GM19468 (cell line): ENCODE results near the gene TMEM63A.
"Not testable (repeated sequence)": the region's sequence is repeated elsewhere in the genome, so short reads cannot be mapped to it uniquely, and the experiment has no call there.

Experiments
- ATAC-seq: cut with Tn5 transposase; IDR thresholded peaks from one replicate; pipeline ENCODE4 v1.9.1; 2021; ENCODE audit warnings: mild to moderate bottlenecking, moderate library complexity, moderate number of reproducible peaks; ENCODE audit not compliant: unreplicated experiment; ENCODE audit errors: extremely low read depth

TMEM63A gene

GRCh38 chr1:225848030-225848955, 33.9 kb downstream of the TMEM63A start:
- ATAC-seq: peak; percentile 39

- ATAC-seq: no peak
These were observed 34.6 kb downstream of the TMEM63A start for GRCh38 chr1:225847610-225848009.

DNA sequence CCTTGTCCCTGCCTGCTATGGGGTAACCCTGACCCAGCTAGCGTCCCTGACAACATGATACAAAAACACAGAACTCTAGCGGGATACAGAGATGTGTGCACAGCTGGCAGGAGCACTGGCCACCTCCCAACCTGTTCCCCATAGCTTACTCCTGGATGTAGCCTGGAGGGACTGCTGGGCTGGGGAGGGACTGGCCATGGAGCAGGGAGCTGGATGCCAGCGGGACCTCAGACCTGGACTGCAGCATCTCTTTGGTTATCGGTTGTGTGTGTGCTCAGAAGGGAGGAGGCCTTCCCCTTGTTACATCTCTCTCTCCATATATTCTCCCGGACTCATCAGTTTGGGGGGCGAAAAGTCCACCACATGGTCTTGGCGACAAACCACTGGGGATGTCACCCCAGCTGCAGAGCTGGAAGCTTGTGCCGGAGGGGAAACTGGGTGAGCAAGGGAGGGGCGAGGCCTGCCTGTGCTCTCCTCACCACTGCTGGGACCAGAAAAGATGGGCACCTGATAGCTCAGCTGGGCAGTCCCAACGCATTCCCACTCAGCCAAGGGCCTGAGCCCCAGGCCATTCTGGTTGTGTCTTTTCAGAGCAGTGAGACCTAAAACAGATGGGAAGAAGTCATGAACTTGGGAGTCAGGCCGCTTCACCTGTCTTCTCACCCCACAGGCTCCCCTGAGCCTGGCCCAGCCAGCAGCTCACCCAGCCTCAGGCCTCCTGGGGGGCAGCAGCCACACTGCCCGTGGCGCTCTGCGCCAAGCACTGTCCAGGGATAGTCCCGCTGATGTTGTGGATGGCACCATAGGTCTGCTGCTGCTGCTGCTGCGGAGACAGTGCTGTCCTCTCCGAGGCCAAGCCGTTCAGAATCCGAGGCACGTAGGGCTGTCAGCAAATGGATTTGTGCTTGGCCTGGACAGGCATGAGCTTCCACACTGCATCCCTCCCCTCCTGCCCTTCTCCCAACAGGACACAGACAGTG, 35.6 kb downstream of the TMEM63A start:
- ATAC-seq: no peak

DNA sequence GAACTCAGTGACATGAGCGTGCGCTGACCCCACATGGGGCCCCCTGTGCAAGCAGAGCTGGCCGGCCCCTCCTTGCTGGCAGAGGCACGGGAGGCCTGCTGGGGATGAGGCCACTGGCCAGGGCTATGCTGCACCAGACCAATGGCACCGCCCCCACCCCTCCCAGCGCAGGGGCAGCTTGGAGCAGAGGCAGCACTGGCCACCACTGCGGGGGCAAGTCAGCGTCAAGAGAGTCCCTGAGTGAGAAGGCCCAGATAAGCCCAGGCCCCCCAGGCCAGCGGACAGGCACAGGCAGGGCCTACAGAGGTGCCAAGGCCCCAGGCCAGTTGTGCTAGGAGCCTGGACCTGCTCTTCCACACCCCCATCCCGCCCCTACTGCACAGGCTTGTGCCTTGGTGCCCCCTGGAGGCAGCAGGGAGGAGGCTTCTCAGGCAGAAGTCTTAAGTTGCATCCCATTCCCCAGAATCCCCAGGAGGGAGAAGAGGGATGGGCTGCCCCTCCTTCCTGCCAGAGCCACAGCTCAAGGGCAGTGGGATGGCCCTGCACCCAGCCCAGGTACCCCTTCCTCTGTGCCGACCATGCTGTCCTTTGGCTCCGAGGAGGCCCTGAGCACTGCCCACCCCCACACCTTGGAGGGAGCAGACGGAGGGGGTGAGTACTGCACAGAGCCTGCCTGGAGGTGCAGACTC, 36.5 kb downstream of the TMEM63A start:
- no peak for ATAC-seq

- no peak for ATAC-seq
These were observed 37.1 kb downstream of the TMEM63A start for GRCh38 chr1:225845097-225845496.

DNA sequence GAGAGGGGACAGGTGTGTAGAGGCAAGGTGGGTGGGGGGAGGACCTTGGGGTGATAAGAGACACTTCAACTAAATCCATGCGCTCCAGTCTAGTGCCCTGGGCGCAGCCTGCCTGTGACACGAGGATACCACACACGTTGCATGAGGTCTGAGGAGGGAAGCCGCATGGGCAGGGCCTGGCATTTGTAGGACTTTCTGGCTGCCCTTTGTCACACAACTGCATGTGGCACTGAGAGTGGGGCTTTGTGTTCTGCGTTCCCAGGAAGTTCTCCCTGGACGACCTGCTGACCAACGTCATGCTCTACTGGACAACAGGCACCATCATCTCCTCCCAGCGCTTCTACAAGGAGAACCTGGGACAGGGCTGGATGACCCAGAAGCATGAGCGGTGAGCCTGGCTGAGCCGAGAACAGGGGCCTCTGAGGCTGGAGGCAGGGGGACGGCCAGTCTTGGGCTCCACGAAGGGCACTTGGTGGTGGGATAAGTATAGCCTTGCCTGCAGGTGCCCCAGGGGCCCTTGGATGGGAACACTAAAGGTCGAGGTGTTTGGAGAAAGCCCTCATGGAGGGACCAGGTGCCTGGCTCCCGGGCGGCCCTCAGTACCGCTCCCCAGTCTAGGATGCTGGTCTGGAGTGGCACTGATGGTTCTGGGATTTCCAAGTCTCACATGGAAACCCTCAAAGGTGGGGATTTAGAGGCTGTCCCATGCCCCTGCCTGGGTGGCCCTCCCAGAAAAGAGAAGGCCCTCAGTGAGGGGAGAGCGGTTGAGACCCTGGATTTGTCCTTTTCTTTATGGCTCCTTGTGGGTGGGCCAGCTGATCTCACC, 37.7 kb downstream of the TMEM63A start:
- ATAC-seq: no peak

- ATAC-seq: no peak
These were observed 38.8 kb downstream of the TMEM63A start for GRCh38 chr1:225843426-225843795.

GRCh38 chr1:225842788-225843425, 39.3 kb downstream of the TMEM63A start:
- no peak for ATAC-seq

DNA sequence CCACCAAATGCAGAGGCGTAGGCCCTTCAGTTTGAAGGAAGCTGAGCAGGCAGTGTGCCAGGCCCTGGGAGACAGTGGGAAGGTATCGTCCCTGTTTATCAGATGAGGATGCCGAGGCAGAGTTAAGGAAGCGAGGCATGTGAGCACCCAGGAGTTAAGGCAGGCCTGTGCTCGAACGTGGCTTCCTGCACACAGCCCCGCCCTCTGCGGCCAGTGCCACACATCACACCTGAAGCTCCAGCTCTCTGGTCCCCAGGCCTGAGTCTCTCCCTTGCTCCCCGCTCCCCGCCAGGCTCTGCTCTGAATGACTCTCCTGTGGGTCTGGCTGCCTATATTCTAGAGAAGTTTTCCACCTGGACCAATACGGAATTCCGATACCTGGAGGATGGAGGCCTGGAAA, 40.1 kb downstream of the TMEM63A start:
- ATAC-seq: no peak

GRCh38 chr1:225840713-225841112, 41.5 kb downstream of the TMEM63A start:
- no peak for ATAC-seq

DNA sequence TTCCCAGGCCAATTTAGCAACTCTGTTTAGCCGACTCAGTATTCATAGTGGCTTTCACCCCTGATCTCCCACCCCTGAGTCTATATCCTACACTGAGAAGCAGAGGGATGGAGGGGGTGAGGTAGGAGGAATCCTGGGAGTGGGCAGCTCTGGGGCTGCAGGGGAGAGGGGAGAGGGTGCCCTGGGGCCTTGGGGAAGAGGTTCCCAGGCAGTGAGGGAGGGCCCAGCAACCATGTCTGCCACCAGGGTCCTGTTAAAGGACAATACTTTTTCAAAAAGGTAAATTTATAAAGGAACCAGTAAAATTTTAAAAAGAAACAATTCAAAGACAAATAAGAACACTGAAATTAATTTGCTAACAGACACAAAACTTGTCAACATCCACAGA, 42.0 kb downstream of the TMEM63A start:
- ATAC-seq: no peak

GRCh38 chr1:225838793-225839192, 43.4 kb downstream of the TMEM63A start:
- no peak for ATAC-seq

GRCh38 chr1:225836296-225836695, 45.9 kb downstream of the TMEM63A start:
- ATAC-seq: not testable (repeated sequence)

- ATAC-seq: no peak
These were observed 46.3 kb downstream of the TMEM63A start for GRCh38 chr1:225835856-225836255.

DNA sequence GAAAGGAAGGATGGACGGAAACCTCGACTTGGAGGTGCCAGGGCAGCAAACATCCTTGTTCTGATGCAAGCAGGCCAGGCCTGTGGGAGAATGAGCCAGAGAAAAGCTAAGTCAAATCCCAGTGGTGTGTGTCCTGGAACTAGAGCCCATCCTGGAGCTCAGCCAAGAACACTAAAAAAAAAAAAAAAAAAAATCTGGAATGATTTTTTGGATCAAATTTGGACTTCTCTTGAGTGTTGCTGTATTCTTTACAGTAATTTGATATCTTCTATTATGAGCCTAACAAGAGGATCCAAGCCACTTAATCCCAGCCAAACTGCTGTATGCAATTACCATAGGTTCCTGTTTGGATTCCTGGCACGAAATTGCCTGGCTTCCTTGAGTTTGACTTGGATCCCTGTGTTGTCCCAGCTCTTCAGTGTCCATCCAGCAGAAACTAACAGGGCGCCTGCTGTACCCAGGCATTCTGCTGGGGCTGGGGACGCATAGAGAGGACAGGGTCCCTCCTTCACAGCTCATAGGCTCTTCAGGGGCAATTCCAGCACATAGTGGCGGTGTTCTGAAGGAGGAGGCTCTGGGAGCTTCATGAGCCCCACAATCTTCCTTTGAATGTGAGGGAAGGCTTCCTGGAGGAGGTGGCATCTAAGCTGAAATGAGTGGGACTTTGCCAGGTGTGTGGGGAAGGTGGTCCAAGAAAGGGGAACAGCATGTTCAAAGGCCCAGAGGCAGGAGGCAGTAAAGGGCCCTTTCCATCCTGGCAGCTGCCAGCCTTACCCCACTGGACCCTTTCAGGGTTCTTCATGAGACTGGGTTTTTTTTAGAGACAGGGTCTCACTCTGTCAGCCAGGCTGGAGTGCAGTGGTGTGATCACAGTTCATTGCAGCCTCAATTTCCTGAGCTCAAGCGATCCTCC, 47.5 kb downstream of the TMEM63A start:
- ATAC-seq: no peak

GRCh38 chr1:225830841-225831240, 51.3 kb downstream of the TMEM63A start:
- ATAC-seq: no peak

DNA sequence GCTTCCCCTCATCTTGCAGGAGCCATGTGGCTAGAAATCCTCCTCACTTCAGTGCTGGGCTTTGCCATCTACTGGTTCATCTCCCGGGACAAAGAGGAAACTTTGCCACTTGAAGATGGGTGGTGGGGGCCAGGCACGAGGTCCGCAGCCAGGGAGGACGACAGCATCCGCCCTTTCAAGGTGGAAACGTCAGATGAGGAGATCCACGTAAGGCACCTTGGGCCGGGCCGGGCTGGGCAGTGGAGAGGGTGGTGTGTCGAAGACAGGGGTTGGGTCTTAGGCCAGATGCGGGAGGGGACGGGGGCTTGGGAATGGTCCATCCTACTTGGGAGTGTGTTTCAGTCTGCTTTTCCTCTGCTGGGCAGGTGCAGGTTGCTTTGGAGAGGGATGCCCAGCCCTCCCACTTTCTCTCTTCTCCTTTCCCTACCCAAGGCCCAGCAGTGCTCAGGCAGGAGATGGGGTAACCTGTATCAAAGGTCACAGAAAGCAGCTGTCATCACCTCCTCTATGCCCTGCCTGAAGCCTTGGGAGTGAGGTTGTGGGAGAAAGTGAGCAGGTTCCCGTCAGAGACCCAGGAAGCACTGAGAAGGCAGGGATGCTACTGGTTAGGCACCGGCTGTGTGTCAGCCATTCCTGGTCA, 53.4 kb downstream of the TMEM63A start:
- ATAC-seq: no peak

DNA sequence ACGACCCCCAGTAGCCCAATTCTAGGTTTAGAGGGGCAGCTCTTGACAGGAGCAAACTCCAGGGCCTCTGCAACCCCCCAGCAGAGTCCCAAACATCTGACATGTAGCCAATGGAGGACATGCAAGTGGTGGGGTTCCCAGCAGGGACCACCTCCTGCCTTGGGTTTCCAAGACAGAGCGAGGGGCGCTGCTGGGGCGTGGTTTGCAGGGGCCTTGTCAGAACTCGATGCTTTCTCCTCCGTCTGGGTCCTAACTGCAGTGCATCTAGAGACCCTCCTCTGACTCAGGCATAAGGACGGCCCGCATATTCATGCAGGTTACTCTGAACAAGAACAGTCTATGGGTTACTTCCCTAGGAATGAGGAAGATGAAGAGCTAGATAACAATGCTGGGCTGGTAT, 55.1 kb downstream of the TMEM63A start:
- ATAC-seq: no peak
